HCT116 (cell line): ENCODE results near the gene BIN2. TPM values are rescaled to one million over a fixed set of nuclear protein-coding genes. Genes with fewer than 3 reads are reported as not detected.

Experiments
- ATAC-seq: fragments of 200-7000 bp; cut with Tn5 transposase; 2 replicates; pipeline ENCODE4 v1.9.1; 2020; ENCODE audit warnings: mild to moderate bottlenecking, moderate library complexity
- BruUV-seq: library from RNA; stranded (reverse); fragments of 400-500 nt; replicated peaks from 2 replicates; lab custom pipeline; 2021; lab: Mats Ljungman, UMichigan
- CTCF ChIA-PET: fragments of 300-600 bp; sonication (Branson Sonifier 250); formaldehyde crosslinking; loops from one replicate; lab custom pipeline; 2021; ENCODE audit warnings: antibody characterized with exemption; lab: Charles Lee
- POLR2A ChIA-PET: fragments of 300-600, 350-600 bp; sonication (Branson Sonifier 250); formaldehyde crosslinking; loops from one replicate; lab custom pipeline; 2021; ENCODE audit warnings: antibody characterized with exemption; lab: Charles Lee
- RAD21 ChIA-PET, 2 experiments: fragments of 300-600 bp; sonication (Branson Sonifier 250); formaldehyde crosslinking; loops; one replicate each; lab custom pipeline; 2023; ENCODE audit warnings: low total read pairs in 2 of 2; ENCODE audit not compliant: uncharacterized antibody in 2 of 2, unreplicated experiment in 2 of 2, low non-redundant PET in 1 of 2; lab: Charles Lee
- DNase-seq: peaks from one replicate; pipeline ENCODE4 v3.0.0-alpha.2; 2010; ENCODE audit warnings: low read depth, low spot score
- H2AFZ ChIP-seq: fragments of 200-600 bp; shearing (Covaris generic), sonication (generic); 2 replicates; pipeline ENCODE4 v1.6.1; 2017; ENCODE audit warnings: low read depth, mixed run types, mixed read lengths, antibody characterized with exemption, low read length; ENCODE audit not compliant: poor library complexity, severe bottlenecking
- H3K27ac ChIP-seq: 2 replicates; pipeline ENCODE4 v1.5.1; 2012; ENCODE audit warnings: low read depth, low read length
- H3K27me3 ChIP-seq: fragments of 200-600 bp; sonication (generic); 2 replicates; pipeline ENCODE4 v1.6.1; 2016; ENCODE audit warnings: mixed run types, low read length, mixed read lengths; ENCODE audit not compliant: insufficient read depth
- H3K36me3 ChIP-seq, 2 experiments: fragments of 200-500 bp in 1 of 2; fragments of 200-600 bp in 1 of 2; sonication (Bioruptor generic) in 1 of 2; sonication (generic) in 1 of 2; 2 replicates each; pipeline versions ENCODE4 v1.5.1 to v1.6.1; 2014 to 2016; ENCODE audit warnings: low read length in 2 of 2, inconsistent platforms in 1 of 2, mixed read lengths in 1 of 2, mixed run types in 1 of 2; ENCODE audit not compliant: insufficient read depth in 2 of 2, control insufficient read depth in 1 of 2
- H3K4me1 ChIP-seq, 2 experiments: fragments of 200-600 bp in 1 of 2; sonication (generic) in 1 of 2; 2 replicates each; pipeline versions ENCODE4 v1.5.1 to v1.6.1; 2012 to 2017; ENCODE audit warnings: low read length in 2 of 2, inconsistent platforms in 1 of 2, mild to moderate bottlenecking in 1 of 2, mixed read lengths in 1 of 2, mixed run types in 1 of 2, moderate library complexity in 1 of 2; ENCODE audit not compliant: insufficient read depth in 2 of 2, control insufficient read depth in 1 of 2
- H3K4me2 ChIP-seq: fragments of 200-600 bp; sonication (generic); 2 replicates; pipeline ENCODE4 v1.6.1; 2017; ENCODE audit warnings: mixed run types, low read length, mixed read lengths
- H3K4me3 ChIP-seq, 2 experiments: fragments of 200-600 bp in 1 of 2; sonication (generic) in 1 of 2; replicated peaks in 1 of 2; 2 replicates each; pipeline ENCODE4 v1.5.1; 2011 to 2016; ENCODE audit warnings: low read length in 2 of 2, control low read depth in 1 of 2, low read depth in 1 of 2, mild to moderate bottlenecking in 1 of 2, mixed read lengths in 1 of 2, mixed run types in 1 of 2
- H3K79me2 ChIP-seq: fragments of 200-600 bp; sonication (generic); 2 replicates; pipeline ENCODE4 v1.6.1; 2017; ENCODE audit warnings: mild to moderate bottlenecking, mixed run types, low read length, moderate library complexity, mixed read lengths; ENCODE audit not compliant: insufficient read depth
- H3K9ac ChIP-seq: fragments of 200-600 bp; sonication (generic); 2 replicates; pipeline ENCODE4 v1.6.1; 2016; ENCODE audit warnings: low read length, mixed read lengths
- H3K9me2 ChIP-seq: fragments of 200-600 bp; sonication (generic), shearing (Covaris generic); 2 replicates; pipeline ENCODE4 v1.6.1; 2017; ENCODE audit warnings: mixed run types, mild to moderate bottlenecking, moderate library complexity; ENCODE audit not compliant: insufficient read depth
- H3K9me3 ChIP-seq, 2 experiments: fragments of 200-500 bp in 1 of 2; fragments of 200-600 bp in 1 of 2; sonication (Bioruptor generic) in 1 of 2; sonication (generic) in 1 of 2; 2 replicates each; pipeline ENCODE4 v1.6.1; 2014 to 2017; ENCODE audit warnings: low read length in 2 of 2, mixed read lengths in 2 of 2, inconsistent platforms in 1 of 2, low read depth in 1 of 2, mild to moderate bottlenecking in 1 of 2, mixed run types in 1 of 2, moderate library complexity in 1 of 2; ENCODE audit not compliant: control insufficient read depth in 1 of 2, insufficient read depth in 1 of 2
- H4K20me1 ChIP-seq: fragments of 200-600 bp; sonication (generic), shearing (Covaris generic); 2 replicates; pipeline ENCODE4 v1.6.1; 2017; ENCODE audit warnings: mixed run types, mild to moderate bottlenecking, moderate library complexity; ENCODE audit not compliant: insufficient read depth
- JUND ChIP-seq: IDR thresholded peaks from 2 replicates; pipeline ENCODE4 v1.6.1; 2012
- POLR2A ChIP-seq: IDR thresholded peaks from 2 replicates; pipeline ENCODE4 v1.7.0; 2011; ENCODE audit warnings: borderline replicate concordance; ENCODE audit not compliant: insufficient read depth, insufficient read length; ENCODE audit errors: extremely low read depth
- SIN3A ChIP-seq: IDR thresholded peaks from 2 replicates; pipeline ENCODE4 v1.6.1; 2012; ENCODE audit warnings: low read depth
- SP1 ChIP-seq: IDR thresholded peaks from 2 replicates; pipeline ENCODE4 v1.6.1; 2012; ENCODE audit warnings: low read depth
- SRF ChIP-seq: IDR thresholded peaks from 2 replicates; pipeline ENCODE4 v1.6.1; 2012; ENCODE audit warnings: low read depth
- ZFX ChIP-seq: fragments of 450-650 bp; IDR thresholded peaks from 2 replicates; pipeline ENCODE4 v1.6.1; 2017
- intact Hi-C: fragments of 100-400 bp; cut with micrococcal nuclease; formaldehyde crosslinking; loops from 2 replicates; pipeline ENCODE4 v1.10.0; 2022
- total RNA-seq: library from RNA; stranded (reverse); gene quantifications from one replicate; pipeline ENCODE4 v1.2.1, GENCODE V29; 2021; ENCODE audit not compliant: unreplicated experiment
- TF ChIP-seq, protein P1 (sequence below), 3 experiments: fragments of 200-600 bp in 1 of 3; sonication (generic) in 1 of 3; IDR thresholded peaks in 2 of 3; conservative IDR thresholded peaks in 1 of 3; 2 replicates each; pipeline ENCODE4 v1.5.1; 2012 to 2017; ENCODE audit warnings: low read depth in 2 of 3, low read length in 2 of 3, antibody characterized with exemption in 1 of 3, borderline replicate concordance in 1 of 3, control low read depth in 1 of 3, mild to moderate bottlenecking in 1 of 3, mixed read lengths in 1 of 3, mixed run types in 1 of 3, moderate library complexity in 1 of 3; ENCODE audit not compliant: insufficient read depth in 1 of 3
- TF ChIP-seq, protein P2 (sequence below): IDR thresholded peaks from 2 replicates; pipeline ENCODE4 v1.6.1; 2012; ENCODE audit warnings: low read depth

Gene BIN2
- total RNA-seq, 1 experiment from 2014 or later = 0.22 TPM

DNA sequence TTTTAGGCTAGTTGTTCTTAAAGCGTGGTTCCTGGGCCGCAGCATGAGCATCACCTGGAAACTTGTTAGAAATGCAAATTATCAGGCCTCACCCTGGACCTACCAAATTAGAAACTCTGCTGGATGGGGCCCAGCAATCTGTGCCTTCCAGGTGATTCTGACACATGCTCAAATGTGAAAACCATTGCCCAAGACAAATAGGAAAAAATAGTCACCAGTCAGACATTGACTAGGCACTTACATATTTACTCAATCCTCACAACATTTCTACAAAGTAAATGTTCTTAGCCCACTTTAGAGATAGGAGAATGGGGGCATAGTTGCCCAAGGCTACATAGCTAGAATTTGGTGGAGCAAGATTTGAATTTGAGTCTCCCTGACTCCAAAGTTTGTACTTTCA, 19.2 kb upstream of the BIN2 start:
- H3K36me3 ChIP-seq = no peaks in the 10 kb centered on the region
- no peaks in the 10 kb centered on the region for H3K79me2 ChIP-seq
- no TSS peak for BruUV-seq
- POLR2A ChIA-PET = no interaction called here
- RAD21 ChIA-PET = no interaction called here
- no peaks in the 10 kb centered on the region for H4K20me1 ChIP-seq
- H2AFZ ChIP-seq = no peak overlapping the region
- peaks cover 0 to 17% of the 10 kb centered on the region in 2 experiments; a peak in 2 of 4 replicates for H3K4me1 ChIP-seq
- intact Hi-C loops = loop anchor here (10.0 kb wide), 1 partner anchor 838 kb away; the partner anchor contains the start of gene DIP2B
- DNase-seq = no peak
- no peaks in the 10 kb centered on the region for H3K9me2 ChIP-seq
- H3K9me3 ChIP-seq = no peaks in the 10 kb centered on the region
- TF ChIP-seq, protein P1, sequence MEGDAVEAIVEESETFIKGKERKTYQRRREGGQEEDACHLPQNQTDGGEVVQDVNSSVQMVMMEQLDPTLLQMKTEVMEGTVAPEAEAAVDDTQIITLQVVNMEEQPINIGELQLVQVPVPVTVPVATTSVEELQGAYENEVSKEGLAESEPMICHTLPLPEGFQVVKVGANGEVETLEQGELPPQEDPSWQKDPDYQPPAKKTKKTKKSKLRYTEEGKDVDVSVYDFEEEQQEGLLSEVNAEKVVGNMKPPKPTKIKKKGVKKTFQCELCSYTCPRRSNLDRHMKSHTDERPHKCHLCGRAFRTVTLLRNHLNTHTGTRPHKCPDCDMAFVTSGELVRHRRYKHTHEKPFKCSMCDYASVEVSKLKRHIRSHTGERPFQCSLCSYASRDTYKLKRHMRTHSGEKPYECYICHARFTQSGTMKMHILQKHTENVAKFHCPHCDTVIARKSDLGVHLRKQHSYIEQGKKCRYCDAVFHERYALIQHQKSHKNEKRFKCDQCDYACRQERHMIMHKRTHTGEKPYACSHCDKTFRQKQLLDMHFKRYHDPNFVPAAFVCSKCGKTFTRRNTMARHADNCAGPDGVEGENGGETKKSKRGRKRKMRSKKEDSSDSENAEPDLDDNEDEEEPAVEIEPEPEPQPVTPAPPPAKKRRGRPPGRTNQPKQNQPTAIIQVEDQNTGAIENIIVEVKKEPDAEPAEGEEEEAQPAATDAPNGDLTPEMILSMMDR (IDR thresholded peaks at IDR 0.05 in 2 of 3, conservative IDR thresholded peaks at IDR 0.05 in 1 of 3; ENCODE audit: borderline replicate concordance in 1 of 3, insufficient read depth in 1 of 3, low read depth in 2 of 3, low read length in 2 of 3) = no peak
- CTCF ChIA-PET = interaction anchor here (1.5 kb wide), 1 partner anchor 9 kb away, joined by 4 read pairs; no protein-coding TSS in a partner anchor
- no peak overlapping the region for H3K4me3 ChIP-seq
- no peak overlapping the region for H3K9ac ChIP-seq
- no peak overlapping the region for H3K27ac ChIP-seq
- H3K4me2 ChIP-seq = no peak overlapping the region
- ATAC-seq = no peak
- no peaks in the 10 kb centered on the region for H3K27me3 ChIP-seq

DNA sequence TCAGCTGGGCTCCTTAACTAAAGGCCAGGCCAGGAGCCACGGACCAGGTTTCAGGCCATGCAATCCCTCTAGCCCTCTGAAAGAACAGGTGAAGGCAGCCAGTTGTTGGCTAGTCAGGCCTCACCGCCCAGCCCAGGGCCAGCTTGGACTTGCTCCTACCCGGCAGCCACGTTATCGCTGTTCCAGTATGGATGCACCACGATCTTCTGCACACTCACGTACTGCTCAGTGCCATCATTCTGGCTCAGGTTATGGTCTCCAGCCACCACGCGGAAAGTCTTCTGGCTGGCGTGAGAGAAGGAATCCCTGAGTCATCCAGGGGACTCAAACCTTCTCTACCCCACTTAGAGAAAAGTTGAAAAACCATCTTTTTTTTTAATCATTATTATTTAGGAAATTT, 18.4 kb upstream of the BIN2 start:
- H3K4me3 ChIP-seq = no peak overlapping the region
- no TSS peak for BruUV-seq
- RAD21 ChIA-PET = interaction anchor here (1.4 to 2.2 kb wide), 3 partner anchors 73 to 90 kb away, joined by 4 to 14 read pairs (median 12); partner anchors contain the start of gene SMAGP (in 1 of the 2)
- H3K9me2 ChIP-seq = no peaks in the 10 kb centered on the region
- DNase-seq = no peak
- H3K27me3 ChIP-seq = no peaks in the 10 kb centered on the region
- H3K4me2 ChIP-seq = no peak overlapping the region
- no peaks in the 10 kb centered on the region for H3K36me3 ChIP-seq
- no peaks in the 10 kb centered on the region for H4K20me1 ChIP-seq
- TF ChIP-seq, protein P2, sequence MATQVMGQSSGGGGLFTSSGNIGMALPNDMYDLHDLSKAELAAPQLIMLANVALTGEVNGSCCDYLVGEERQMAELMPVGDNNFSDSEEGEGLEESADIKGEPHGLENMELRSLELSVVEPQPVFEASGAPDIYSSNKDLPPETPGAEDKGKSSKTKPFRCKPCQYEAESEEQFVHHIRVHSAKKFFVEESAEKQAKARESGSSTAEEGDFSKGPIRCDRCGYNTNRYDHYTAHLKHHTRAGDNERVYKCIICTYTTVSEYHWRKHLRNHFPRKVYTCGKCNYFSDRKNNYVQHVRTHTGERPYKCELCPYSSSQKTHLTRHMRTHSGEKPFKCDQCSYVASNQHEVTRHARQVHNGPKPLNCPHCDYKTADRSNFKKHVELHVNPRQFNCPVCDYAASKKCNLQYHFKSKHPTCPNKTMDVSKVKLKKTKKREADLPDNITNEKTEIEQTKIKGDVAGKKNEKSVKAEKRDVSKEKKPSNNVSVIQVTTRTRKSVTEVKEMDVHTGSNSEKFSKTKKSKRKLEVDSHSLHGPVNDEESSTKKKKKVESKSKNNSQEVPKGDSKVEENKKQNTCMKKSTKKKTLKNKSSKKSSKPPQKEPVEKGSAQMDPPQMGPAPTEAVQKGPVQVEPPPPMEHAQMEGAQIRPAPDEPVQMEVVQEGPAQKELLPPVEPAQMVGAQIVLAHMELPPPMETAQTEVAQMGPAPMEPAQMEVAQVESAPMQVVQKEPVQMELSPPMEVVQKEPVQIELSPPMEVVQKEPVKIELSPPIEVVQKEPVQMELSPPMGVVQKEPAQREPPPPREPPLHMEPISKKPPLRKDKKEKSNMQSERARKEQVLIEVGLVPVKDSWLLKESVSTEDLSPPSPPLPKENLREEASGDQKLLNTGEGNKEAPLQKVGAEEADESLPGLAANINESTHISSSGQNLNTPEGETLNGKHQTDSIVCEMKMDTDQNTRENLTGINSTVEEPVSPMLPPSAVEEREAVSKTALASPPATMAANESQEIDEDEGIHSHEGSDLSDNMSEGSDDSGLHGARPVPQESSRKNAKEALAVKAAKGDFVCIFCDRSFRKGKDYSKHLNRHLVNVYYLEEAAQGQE = no peak
- TF ChIP-seq JUND (no peak), SIN3A (no peak), POLR2A (no peak), ZFX (no peak), SRF (no peak), SP1 (no peak)
- TF ChIP-seq, protein P1 (IDR thresholded peaks at IDR 0.05 in 2 of 3, conservative IDR thresholded peaks at IDR 0.05 in 1 of 3; ENCODE audit: borderline replicate concordance in 1 of 3, insufficient read depth in 1 of 3, low read depth in 2 of 3, low read length in 2 of 3) = no peak
- TF ChIP-seq, all 23 proteins: peak for 0
- H3K4me1 ChIP-seq = peaks cover 0 to 17% of the 10 kb centered on the region in 2 experiments; a peak in 2 of 4 replicates
- no peak overlapping the region for H2AFZ ChIP-seq
- no peak overlapping the region for H3K9ac ChIP-seq
- intact Hi-C loops = loop anchor here (10.0 kb wide), 1 partner anchor 838 kb away; the partner anchor contains the start of gene DIP2B
- no peak for ATAC-seq
- no peak overlapping the region for H3K27ac ChIP-seq
- ChIA-PET POLR2A (interaction anchor here (1.3 kb wide), 1 partner anchor 259 kb away, joined by 3 read pairs; the partner anchor contains the start of gene CSRNP2), CTCF (interaction anchor here (1.5 to 2.1 kb wide), 2 partner anchors 9 to 517 kb away, joined by 4 to 25 read pairs; no protein-coding TSS in a partner anchor)
- no peaks in the 10 kb centered on the region for H3K79me2 ChIP-seq
- H3K9me3 ChIP-seq = no peaks in the 10 kb centered on the region
